K562 (cell line): Measurements from ENCODE around the gene TRPM4. TPM values are rescaled to one million over a fixed set of nuclear protein-coding genes. Genes with fewer than 3 reads are reported as not detected.

Experiments
- BCOR ChIP-seq: fragments of 450-650 bp; IDR thresholded peaks from 2 replicates; pipeline ENCODE4 v1.6.1; 2016
- BRD9 ChIP-seq: fragments of 450-650 bp; IDR thresholded peaks from 2 replicates; pipeline ENCODE4 v1.6.1; 2018; ENCODE audit warnings: low read depth; ENCODE audit not compliant: partially characterized antibody
- DNMT1 ChIP-seq: fragments of 450-650 bp; IDR thresholded peaks from 2 replicates; pipeline ENCODE4 v1.6.1; 2016; ENCODE audit warnings: antibody characterized with exemption, mild to moderate bottlenecking
- HLTF ChIP-seq: fragments of 450-650 bp; IDR thresholded peaks from 2 replicates; pipeline ENCODE4 v1.6.1; 2016
- HMGN3 ChIP-seq: IDR thresholded peaks from 2 replicates; pipeline ENCODE4 v1.6.1; 2011; ENCODE audit warnings: borderline replicate concordance, low read depth, mild to moderate bottlenecking, mixed read lengths, low read length; ENCODE audit not compliant: insufficient read length; ENCODE audit errors: extremely low read depth
- KDM4B ChIP-seq, 2 experiments: fragments of 450-650 bp in 1 of 2; sonication (generic) in 1 of 2; IDR thresholded peaks; 2 replicates each; pipeline ENCODE4 v1.6.1; 2016 to 2017; ENCODE audit warnings: borderline replicate concordance in 2 of 2, antibody characterized with exemption in 1 of 2, low read depth in 1 of 2, mild to moderate bottlenecking in 1 of 2
- L3MBTL2 ChIP-seq: fragments of 450-650 bp; IDR thresholded peaks from 2 replicates; pipeline ENCODE4 v1.6.1; 2016; ENCODE audit warnings: mild to moderate bottlenecking, moderate library complexity
- MBD2 ChIP-seq: sonication (generic); IDR thresholded peaks from 2 replicates; pipeline ENCODE4 v1.6.1; 2016; ENCODE audit warnings: low read depth, borderline replicate concordance
- MTA1 ChIP-seq: fragments of 450-650 bp; IDR thresholded peaks from 2 replicates; pipeline ENCODE4 v1.6.1; 2017; ENCODE audit warnings: borderline replicate concordance
- MTA3 ChIP-seq: fragments of 450-650 bp; formaldehyde crosslinking; IDR thresholded peaks from 2 replicates; pipeline ENCODE4 v1.6.1; 2017; ENCODE audit warnings: mild to moderate bottlenecking, borderline replicate concordance
- MYC ChIP-seq, 2 experiments: fragments of 250-450 bp in 1 of 2; sonication (Bioruptor Pico) in 1 of 2; IDR thresholded peaks; 2 replicates each; pipeline versions ENCODE4 v1.5.1 to v1.6.1; 2012 to 2021; ENCODE audit warnings: low read depth in 2 of 2, borderline replicate concordance in 1 of 2, improper control_type of control experiment in 1 of 2, low read length in 1 of 2, mild to moderate bottlenecking in 1 of 2, moderate library complexity in 1 of 2
- NFE2 ChIP-seq: IDR thresholded peaks from 2 replicates; pipeline ENCODE4 v1.6.1; 2014; ENCODE audit warnings: antibody characterized with exemption, low read depth
- NRF1 ChIP-seq, 2 experiments: fragments of 450-650 bp; IDR thresholded peaks in 1 of 2; conservative IDR thresholded peaks in 1 of 2; 2 replicates each; pipeline ENCODE4 v1.6.1; 2014; ENCODE audit warnings: mild to moderate bottlenecking in 2 of 2
- PCBP1 ChIP-seq: fragments of 200-400 bp; formaldehyde crosslinking; IDR thresholded peaks from 2 replicates; pipeline ENCODE4 v1.6.1; 2018; ENCODE audit warnings: mild to moderate bottlenecking, low read depth, low read length; ENCODE audit not compliant: poor library complexity, severe bottlenecking
- POLR2G ChIP-seq: fragments of 200-400 bp; formaldehyde crosslinking; IDR thresholded peaks from 2 replicates; pipeline ENCODE4 v1.6.1; 2017; ENCODE audit warnings: low read depth, mild to moderate bottlenecking, antibody characterized with exemption, low read length, moderate library complexity
- RB1 ChIP-seq: fragments of 450-650 bp; IDR thresholded peaks from 2 replicates; pipeline ENCODE4 v1.6.1; 2017; ENCODE audit warnings: low read depth, mild to moderate bottlenecking
- RBM39 ChIP-seq: fragments of 200-400 bp; formaldehyde crosslinking; optimal IDR thresholded peaks from 2 replicates; pipeline ENCODE3; 2018; ENCODE audit warnings: low read depth, low read length
- SIN3A ChIP-seq, 2 experiments: fragments of 150-350 bp in 1 of 2; IDR thresholded peaks; 2 replicates each; pipeline ENCODE4 v1.6.1; 2011 to 2016; ENCODE audit warnings: borderline replicate concordance in 2 of 2, low read depth in 2 of 2, low read length in 2 of 2, mild to moderate bottlenecking in 2 of 2, moderate library complexity in 2 of 2; ENCODE audit not compliant: control insufficient read depth in 1 of 2
- THAP7 ChIP-seq: fragments of 250-450 bp; sonication (Bioruptor Pico); IDR thresholded peaks from 2 replicates; pipeline ENCODE4 v1.5.0; 2021
- USF1 ChIP-seq: sonication (generic); formaldehyde crosslinking; IDR thresholded peaks from 2 replicates; pipeline ENCODE4 v1.9.0; 2022; ENCODE audit warnings: mild to moderate bottlenecking, missing genetic modification reagents
- ZKSCAN1 ChIP-seq: fragments of 150-350 bp; IDR thresholded peaks from 2 replicates; pipeline ENCODE4 v1.6.1; 2016; ENCODE audit warnings: low read depth, low read length
- ZNF449 ChIP-seq: fragments of 250-450 bp; sonication (Bioruptor Pico); IDR thresholded peaks from 2 replicates; pipeline ENCODE4 v1.8.0; 2022; ENCODE audit warnings: moderate library complexity, mild to moderate bottlenecking, inconsistent platforms
- ZNF583 ChIP-seq: fragments of 250-450 bp; sonication (Bioruptor Pico); IDR thresholded peaks from 2 replicates; pipeline ENCODE4 v1.4.0; 2020
- polyA plus RNA-seq, 8 experiments: library from polyadenylated mRNA; depleted of rRNA in 4 of 8; stranded (reverse) in 5 of 8; unstranded in 3 of 8; fragments of >200 nt; fragmentation: Nextera tagmentation in 2 of 8; fragmentation: Illumina TruSeq in 1 of 8; extraction: Ambion mirVana in 2 of 8; extraction: Trizol in 1 of 8; gene quantifications; 2 replicates each; pipeline versions ENCODE4 v1.2.1 to v1.2.3, GENCODE V29; 2011 to 2014; ENCODE audit warnings: inconsistent platforms in 1 of 8, missing spikeins in 1 of 8
- total RNA-seq, 7 experiments: library from RNA; depleted of rRNA in 6 of 7; stranded (reverse); fragments of >200 nt in 6 of 7; fragmentation: Illumina TruSeq in 2 of 7; extraction: Trizol in 2 of 7; gene quantifications; 2 replicates each; pipeline versions ENCODE4 v1.2.1 to v1.2.3, GENCODE V29; 2011 to 2021; ENCODE audit warnings: low replicate concordance in 1 of 7

TRPM4 gene
- total and polyA plus RNA-seq, 9 of the 15 experiments (the other 6 are each of a cell fraction or from before 2014, with no cell fraction given) = 6.5 to 45.4 (median 15.2) TPM

GRCh38 chr19:49150106-49150943 is 7.3 kb upstream of the TRPM4 start (continued):
- TF ChIP-seq NRF1 (conservative IDR thresholded peaks at IDR 0.05 in 1 of 2, IDR thresholded peaks at IDR 0.05 in 1 of 2) (peak; percentile 77 to 80), USF1 (CRISPR knock-in tag) (peak; percentile 32; the same call in 1 of the 2 replicates), POLR2G (peak; percentile 87), MYC (IDR thresholded peaks at IDR 0.05; ENCODE audit: low read depth, low read length) (peak; percentile 66), MYC (CRISPR knock-in tag; IDR thresholded peaks at IDR 0.05; ENCODE audit: borderline replicate concordance, low read depth) (no peak), MTA3 (peak; percentile 39; the same call in 1 of the 2 replicates), KDM4B (IDR thresholded peaks at IDR 0.05; ENCODE audit: borderline replicate concordance in 2 of 2, low read depth in 1 of 2) (0 out of 4 replicates have a peak, but pooled peaks of 1 of the 2 experiments have one; percentile 6), NFE2 (no peak), BCOR (peak; percentile 20; the same call in 1 of the 2 replicates), HMGN3 (peak; percentile 88), L3MBTL2 (peak; percentile 71; the same call in 1 of the 2 replicates), SIN3A (IDR thresholded peaks at IDR 0.05; ENCODE audit: borderline replicate concordance in 2 of 2, control insufficient read depth in 1 of 2, low read depth in 2 of 2, low read length in 2 of 2) (peak in 1 of 2 experiments; percentile 5; a peak in 1 of 4 replicates), PCBP1 (peak; percentile 66), ZNF449 (no peak), HLTF (0 out of 2 replicates have a peak, but pooled peaks have one; percentile 35), ZNF583 (CRISPR knock-in tag) (0 out of 2 replicates have a peak, but pooled peaks have one; percentile 34), DNMT1 (no peak), MBD2 (peak; percentile 92), MTA1 (no peak), BRD9 (no peak), THAP7 (CRISPR knock-in tag) (no peak), RBM39 (peak; percentile 13), RB1 (peak; percentile 38; the same call in 1 of the 2 replicates), ZKSCAN1 (no peak)
